ENCODE measurements around the gene SLC19A1.

SLC19A1 gene

GRCh38 chr21:45523411-45524101 lies 18.7 kb downstream of the SLC19A1 start:
- H3K4me3 ChIP-seq (ENCODE audit: low read length) = no peak overlapping the region
- no peak for TF ChIP-seq CTCF (conservative IDR thresholded peaks at IDR 0.05; ENCODE audit: low read depth, low read length)
- DNase-seq (ENCODE audit: low read depth) = no peak

- no peak for TF ChIP-seq CTCF (conservative IDR thresholded peaks at IDR 0.05; ENCODE audit: low read depth, low read length)
- no peak for DNase-seq (ENCODE audit: low read depth)
Observed at GRCh38 chr21:45522986-45523385, 19.3 kb downstream of the SLC19A1 start.

GRCh38 chr21:45522381-45522780 lies 19.9 kb downstream of the SLC19A1 start:
- DNase-seq (ENCODE audit: low read depth) = no peak
- TF ChIP-seq CTCF (conservative IDR thresholded peaks at IDR 0.05; ENCODE audit: low read depth, low read length) = no peak
- H3K4me3 ChIP-seq (ENCODE audit: low read length) = no peak overlapping the region

More at GRCh38 chr21:45522986-45523385, 19.3 kb downstream of the SLC19A1 start:
- no peak overlapping the region for H3K4me3 ChIP-seq (ENCODE audit: low read length)

GRCh38 chr21:45521241-45521640 lies 21.0 kb downstream of the SLC19A1 start:
- no peak for TF ChIP-seq CTCF (conservative IDR thresholded peaks at IDR 0.05; ENCODE audit: low read depth, low read length)
- no peak for DNase-seq (ENCODE audit: low read depth)
- H3K4me3 ChIP-seq (ENCODE audit: low read length) = no peak overlapping the region

- no peak for TF ChIP-seq CTCF (conservative IDR thresholded peaks at IDR 0.05; ENCODE audit: low read depth, low read length)
- no peak overlapping the region for H3K4me3 ChIP-seq (ENCODE audit: low read length)
- DNase-seq (ENCODE audit: low read depth) = no peak
Observed at GRCh38 chr21:45519182-45519581, 23.1 kb downstream of the SLC19A1 start.

GRCh38 chr21:45518742-45519141 lies 23.5 kb downstream of the SLC19A1 start:
- H3K4me3 ChIP-seq (ENCODE audit: low read length) = no peak overlapping the region
- no peak for DNase-seq (ENCODE audit: low read depth)
- TF ChIP-seq CTCF (conservative IDR thresholded peaks at IDR 0.05; ENCODE audit: low read depth, low read length) = no peak

Data from retinal pigment epithelial cell (primary cell).